NCI-H69 (cell line): Measurements from ENCODE around the gene CDYL.

ENCODE experiments used
- DNase-seq: peaks from one replicate; lab custom pipeline; 2025; lab: John Stamatoyannopoulos, UW

The CDYL gene

DNA sequence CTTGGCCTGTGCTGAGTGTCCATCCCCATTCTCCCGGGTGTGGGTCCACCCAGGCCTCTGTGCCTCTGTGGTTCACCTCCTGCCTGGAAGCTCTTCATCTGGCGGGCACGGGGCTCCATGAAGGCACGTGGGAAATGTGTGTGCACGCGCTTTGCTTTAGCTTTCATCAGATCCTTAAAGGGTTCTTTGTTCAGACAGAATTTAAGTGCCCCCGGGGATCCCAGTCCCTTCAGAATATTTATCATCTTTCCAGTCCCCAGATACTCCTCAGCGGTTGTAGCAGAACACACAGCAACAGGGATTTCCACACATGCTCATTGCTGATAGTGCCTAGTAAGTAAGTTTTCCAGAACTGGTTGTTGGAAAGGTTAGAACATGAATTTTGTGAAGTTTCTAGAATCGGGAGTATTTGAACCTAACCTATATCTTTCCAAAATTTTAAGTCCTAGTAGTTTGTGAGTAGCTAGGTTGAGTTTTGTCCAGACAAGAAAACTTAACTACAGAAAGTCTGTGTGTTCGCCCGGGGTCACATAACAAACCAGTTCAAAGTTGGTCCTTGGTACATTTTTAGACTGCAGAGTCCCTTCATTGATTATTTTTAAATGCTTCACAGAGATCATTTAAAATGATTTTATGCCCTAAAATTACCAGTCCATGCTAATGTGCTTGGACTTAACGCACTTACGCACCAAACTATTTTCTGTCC, 159.9 kb downstream of the CDYL start:
- peak; percentile 17 for DNase-seq

DNA sequence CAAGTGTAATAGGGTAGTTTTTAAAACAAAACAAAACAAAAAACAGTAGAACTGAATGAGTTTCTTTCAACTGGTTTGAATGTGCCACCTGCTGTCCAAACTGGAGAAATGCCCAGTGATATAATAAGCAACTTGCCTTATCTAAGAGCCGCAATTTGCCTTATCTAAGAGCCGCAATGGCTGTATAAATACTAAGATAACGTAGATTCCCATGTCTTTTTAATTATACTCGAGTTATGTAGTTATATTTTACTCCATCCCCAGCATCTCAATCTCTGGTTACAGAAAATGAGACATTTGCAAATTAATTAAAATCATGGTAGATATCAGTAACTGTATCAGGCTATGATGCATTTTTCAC, 160.5 kb downstream of the CDYL start:
- DNase-seq = peak; percentile 70

DNA sequence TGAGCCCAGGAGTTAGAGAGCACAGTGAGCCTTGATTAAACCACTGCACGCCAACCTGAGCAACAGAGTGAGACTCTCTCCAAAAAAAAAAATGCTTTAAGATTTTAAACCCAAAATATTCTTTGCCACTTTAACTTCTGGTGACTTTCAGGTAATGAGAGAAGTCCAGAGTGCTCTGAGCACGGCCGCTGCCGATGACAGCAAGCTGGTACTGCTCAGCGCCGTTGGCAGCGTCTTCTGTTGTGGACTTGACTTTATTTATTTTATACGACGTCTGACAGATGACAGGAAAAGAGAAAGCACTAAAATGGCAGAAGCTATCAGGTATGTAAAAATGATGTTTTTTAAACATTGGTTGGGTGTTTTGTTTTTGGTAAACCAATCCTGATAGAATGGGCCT, 161.2 kb downstream of the CDYL start:
- DNase-seq = no peak

DNA sequence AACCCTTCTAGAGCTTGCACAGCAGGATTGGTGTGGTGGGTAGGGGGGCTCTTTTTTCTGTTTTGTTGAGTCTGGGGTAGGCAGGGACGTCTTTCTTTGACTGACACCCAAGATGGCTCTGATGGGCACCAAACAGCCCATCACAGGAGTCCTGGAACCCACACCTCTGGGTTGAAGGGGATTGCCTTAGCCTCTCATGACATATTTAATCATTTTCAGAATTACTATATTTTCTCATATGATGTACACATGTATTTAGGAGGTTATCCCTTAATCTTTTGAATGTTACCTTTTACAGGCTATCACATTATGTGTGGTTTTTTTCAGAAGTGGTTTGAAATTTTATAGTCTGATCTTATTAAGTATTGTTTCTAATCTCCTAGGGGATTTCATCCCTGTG, 163.0 kb downstream of the CDYL start:
- DNase-seq = no peak

DNA sequence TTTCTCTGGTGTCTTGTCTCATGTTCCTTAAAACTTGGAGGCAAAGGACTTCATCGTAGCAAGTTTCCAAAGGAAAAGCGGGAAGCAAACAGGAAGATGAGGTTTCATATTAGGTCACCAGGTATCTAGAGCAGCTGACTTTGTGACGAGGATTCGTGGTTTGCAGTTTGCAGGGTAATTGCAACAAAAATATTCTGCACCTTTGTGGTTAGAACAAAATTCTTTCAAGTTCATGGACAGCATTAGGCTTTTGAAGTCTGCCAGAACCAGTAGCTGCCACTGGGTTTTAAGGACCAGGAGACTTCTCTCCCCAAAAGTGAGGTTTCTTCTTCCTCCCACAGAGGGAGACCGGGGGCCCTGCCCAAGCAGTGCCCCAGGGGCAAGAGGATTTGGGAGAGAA, 164.2 kb downstream of the CDYL start:
- no peak for DNase-seq

DNA sequence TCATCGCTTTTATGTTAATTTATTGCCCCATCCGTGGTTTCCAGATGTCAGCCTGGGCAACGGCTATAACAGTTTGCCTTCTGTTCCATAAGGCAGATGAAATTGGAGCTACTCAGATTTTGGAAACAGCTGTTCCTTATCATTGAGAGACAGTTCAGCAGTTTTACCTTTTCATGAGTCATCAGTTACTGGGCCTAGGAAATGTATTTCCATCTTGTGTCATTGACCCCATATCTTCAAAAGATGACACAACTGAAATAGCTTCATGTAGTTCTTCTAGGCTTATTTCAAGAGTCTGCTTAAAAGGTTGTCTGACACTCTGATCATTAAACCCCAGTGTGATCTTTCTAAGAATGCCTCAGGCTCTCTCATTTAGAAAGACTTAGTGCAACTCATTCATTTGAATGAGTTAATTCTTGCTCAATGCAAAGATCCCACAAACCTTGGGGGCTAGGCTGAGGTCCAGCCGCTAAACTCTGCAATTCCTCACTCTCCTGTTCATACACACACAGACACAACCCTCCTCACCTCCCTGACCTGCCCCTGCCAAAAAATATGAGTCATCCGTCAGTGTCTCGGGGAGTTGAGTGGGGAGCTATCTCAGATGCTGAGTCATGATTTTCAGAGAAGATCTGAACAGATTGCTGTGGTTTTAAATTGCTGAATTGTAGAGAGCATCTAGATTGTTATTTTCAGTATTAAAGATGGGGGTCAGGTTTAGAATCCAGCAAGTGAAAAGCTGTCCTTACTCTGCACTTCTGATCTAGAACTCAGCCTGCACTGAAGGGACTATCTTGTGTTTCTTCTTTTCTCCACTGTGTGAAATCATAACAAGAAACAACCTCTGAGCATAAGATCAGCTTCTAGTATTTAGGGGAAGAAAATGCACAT, 165.8 kb downstream of the CDYL start:
- peak; percentile 87 for DNase-seq

DNA sequence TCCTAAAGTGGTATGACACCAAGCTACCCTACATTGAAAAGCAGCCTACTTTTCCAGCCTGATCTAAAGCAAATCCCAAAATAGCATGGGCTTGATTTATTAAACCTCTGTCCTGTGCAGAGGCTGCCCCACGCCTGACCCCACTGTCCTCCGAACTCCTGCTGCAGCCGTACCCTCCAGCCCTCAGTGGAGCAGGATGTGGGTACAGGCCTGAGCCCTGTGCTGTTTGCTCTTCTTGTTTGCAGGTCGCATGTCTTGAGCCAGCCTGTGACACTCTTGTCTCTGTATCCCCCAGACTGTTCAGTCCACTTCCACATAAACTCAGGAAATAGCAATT, 166.4 kb downstream of the CDYL start:
- no peak for DNase-seq

DNA sequence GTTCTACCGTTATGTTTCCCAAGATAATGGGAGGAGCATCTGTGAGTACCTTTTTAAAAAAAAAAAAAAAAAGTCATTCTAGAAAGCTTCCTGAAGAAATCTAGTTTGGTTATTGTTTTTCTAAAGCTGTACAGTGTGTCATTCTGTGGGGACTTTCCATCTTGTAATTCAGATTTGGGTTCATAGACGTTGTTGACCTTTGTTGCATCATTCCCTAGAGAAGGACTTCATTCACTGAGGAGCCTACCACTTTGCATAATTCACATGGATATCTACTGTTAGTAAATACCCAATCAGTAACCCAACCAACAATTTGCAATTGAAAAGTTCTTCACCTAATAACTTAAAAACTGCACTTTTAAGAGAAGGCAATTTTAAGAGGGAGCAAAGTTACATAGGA, 167.5 kb downstream of the CDYL start:
- no peak for DNase-seq

DNA sequence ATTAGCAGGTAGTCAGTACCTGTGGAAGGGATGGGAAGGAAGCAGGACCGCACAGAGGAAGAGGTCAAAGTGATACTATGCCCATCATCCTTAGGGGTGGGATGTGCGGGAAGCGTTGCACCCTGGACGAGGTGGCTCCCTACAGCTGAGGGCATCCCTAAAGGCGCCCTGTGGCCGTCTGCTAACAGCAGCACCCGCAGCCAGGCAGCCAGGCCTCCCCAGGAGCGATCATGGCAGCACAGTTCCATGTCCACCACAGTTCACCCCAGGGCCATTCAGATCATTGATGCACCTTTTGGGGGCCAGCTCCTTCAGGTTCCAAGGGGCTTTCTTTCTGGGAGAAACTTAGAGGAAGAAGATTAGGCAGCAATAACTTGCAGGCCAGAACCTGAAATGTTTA, 168.1 kb downstream of the CDYL start:
- no peak for DNase-seq

DNA sequence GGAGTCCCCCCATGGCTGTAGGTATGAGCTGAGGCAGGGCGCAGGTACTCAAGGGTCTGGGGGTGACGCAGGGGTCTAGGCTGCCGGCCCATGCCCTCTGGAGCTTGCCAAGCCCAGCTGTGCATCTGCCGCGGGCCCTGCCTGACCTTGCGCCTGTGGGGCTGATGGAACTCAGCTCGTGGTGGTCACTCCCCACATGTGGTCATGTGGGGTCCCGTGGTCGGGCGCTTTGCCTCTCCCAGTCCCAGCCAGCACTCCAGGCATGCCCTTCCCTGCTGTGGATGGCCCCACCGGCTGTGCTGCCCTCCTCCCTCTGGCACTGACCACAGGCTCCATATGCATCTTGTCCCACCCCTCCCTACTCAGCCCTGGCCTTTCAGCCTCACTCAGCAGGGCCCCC, 170.3 kb downstream of the CDYL start:
- DNase-seq = no peak

DNA sequence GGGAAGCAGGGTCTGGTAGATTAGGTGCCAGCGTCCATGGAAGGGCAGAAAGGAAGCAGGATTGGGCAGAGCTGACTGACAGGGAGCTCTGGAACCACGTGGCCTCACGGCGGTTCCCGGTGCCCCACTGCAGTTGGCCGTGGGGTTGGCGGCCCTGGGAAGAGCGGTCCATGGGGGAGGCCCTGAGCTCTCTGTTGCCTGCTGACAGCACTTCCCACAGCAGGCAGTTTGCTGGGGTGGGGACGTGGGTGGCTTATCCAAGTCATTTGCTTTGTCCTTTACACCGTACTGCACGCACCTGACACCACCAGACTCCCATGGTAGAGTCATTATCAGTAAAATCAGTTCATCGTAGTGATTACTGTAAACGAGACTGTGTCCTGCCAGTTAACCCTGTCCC, 171.5 kb downstream of the CDYL start:
- DNase-seq = no peak

DNA sequence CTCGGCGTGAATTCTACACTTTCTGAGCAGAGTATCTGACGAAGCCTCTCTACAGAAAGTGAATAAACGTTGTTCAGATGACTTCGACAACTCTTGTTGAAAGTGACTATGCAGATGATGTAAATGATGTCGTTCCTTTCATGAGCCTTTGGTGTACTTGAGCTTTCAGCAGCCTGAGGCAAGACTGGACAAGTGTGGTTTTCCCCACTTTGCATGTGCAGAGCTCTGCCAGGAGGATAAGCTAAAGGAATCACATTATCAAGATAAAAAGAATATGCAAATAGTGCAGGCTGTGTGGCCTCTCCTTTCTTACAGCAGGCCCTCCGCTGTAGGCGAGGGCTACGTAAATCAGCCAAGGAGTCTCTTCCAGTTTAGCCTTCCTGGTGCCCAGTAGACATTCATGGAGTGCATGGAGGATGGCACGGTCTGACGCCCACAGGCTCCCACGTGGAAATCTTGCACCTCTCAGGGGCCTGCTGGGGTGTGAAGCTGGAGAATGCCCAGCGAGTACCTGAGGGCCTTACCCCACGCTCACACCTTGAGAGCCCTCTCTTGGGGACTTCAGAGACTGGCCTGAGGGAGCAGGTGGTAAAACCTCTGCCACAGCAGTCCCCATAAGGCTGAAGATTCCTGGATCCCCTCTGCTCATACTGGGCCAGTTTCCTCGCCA, 172.7 kb downstream of the CDYL start:
- DNase-seq = no peak

DNA sequence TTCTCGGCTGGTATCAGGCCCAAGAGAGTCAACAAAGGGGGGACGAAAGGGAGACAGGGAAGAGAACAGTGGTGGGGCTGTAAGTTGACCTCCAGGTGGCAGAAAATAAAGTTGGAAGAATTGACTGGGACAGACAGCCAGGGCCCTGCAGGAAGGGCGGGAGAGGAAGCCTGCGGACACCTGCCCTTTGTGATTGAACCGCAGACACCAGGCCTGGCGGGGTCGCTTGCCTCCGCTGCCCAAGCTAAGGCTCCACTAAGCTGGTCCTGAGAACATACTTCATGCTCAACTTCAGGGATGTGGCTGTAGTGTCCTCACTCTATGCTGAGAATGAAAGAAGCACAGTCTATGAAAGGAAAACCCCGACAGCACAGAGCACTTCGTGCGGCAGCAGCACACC, 173.9 kb downstream of the CDYL start:
- no peak for DNase-seq

DNA sequence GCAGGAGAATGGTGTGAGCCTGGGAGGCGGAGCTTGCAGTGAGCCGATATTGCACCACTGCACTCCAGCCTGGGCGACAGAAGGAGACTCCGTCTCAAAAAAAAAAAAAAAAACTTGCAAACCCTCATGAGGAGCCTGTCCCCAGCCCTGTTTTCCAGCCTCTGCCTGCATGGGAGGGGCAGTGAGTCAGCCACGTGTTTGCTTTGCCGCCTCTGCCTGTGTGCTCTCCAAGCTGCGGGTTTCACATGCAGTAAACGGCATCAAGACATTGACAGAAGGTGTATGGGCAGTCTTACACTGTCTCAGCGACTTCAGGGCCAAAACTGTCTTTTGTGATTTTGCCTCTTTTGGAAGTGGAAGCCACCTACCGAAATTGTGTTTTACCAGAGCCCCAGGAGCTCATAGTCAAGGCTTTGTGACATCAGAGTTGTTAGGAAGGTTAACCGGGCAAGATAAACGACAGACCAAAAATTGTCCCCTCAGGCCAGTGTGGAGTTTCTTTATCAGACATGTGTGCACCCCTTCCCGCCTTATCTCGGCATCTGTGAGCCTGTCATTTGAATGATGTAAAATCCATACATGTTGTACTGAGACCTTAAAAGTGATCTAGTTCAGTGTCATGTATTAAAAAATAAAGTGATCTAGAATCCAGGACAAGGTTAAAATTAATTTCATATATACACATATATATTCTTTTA, 174.8 kb downstream of the CDYL start:
- DNase-seq = no peak

DNA sequence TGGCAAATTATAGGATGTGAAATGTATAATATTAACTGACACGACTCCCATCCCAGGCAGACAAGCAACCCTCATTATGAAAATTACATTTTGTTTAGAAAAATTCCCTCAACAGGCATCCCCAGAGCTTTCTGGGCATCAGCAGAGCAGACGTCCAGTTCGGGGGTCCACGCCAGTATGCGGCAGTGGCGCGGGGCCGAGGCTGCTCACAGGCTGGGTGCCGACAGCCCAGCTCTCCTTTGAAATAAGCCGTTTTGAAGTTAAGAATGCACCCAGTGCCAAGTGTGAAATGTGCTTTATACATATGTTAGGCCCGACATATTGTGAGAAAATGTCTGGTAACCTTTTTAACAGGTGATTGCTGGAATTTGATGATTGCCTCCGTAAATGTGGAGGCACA, 177.2 kb downstream of the CDYL start:
- DNase-seq = no peak

DNA sequence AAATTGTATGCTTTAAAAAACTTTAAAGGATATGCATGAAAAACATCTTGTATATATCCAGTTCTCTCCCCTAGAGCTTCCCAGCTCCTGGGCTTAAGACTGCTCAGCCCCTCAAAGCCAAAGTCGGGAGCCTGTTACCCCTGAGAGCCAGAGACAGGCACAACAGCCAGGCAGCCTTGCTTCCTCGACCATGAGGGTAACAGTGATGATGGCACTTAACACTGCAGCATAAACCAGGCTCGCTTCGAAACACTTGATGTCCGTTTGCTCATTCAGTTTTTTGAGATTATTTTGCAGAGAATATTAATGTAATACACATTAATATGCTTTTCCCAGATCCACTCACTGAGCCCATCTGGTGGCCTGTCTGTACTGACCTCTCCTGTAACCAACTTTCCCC, 180.4 kb downstream of the CDYL start:
- DNase-seq = no peak

DNA sequence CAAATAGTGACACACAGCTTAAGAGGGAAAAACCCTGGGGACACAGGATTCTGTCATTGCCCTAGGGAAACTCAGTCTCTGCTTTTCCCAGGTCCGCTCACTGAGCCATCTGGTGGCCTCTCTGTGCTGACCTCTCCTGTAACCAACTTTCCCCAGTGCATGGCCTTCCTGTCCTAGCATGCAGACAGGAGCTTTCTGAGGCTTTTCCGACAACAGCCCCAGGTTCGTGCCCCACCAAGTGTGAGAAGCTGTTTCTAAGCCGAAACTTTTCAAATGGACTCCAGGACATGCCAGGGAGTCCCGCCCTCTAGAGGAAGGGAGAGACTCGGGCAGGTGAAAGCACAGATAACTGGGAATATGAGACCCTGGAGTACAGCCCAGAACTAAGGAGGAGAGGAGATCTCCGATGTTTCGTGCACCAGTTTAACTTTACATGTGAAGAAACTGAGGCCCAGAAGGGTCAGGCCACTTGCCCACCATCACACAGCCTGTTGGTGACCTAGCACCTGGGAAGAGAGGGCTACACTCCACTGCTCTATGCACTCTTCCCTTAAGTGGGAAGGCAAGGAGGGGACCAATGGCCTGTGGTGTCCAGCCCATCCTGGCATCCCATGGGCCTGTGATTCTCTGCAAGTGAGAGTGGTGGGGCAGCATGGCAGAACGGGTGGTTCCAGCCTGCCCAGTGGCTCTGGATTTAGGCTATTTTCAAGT, 181.5 kb downstream of the CDYL start:
- peak; percentile 14 for DNase-seq

DNA sequence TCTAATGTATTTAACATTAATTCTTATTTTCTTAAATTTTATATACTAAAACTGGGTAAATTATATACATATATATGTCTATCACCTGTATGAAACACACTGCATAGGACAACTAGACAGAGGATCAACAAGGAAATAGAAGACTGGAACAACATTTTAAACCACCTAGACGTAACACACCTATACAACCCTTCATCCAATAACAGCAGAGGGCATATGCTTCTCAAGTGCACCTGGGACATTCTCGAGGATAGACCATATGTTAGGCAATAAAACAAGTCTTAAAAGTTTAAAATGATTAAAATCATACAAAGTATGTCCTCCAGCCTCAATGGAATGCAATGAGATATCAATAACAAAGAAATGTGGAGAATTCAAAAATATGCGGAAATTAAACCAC, 182.4 kb downstream of the CDYL start:
- DNase-seq = no peak

DNA sequence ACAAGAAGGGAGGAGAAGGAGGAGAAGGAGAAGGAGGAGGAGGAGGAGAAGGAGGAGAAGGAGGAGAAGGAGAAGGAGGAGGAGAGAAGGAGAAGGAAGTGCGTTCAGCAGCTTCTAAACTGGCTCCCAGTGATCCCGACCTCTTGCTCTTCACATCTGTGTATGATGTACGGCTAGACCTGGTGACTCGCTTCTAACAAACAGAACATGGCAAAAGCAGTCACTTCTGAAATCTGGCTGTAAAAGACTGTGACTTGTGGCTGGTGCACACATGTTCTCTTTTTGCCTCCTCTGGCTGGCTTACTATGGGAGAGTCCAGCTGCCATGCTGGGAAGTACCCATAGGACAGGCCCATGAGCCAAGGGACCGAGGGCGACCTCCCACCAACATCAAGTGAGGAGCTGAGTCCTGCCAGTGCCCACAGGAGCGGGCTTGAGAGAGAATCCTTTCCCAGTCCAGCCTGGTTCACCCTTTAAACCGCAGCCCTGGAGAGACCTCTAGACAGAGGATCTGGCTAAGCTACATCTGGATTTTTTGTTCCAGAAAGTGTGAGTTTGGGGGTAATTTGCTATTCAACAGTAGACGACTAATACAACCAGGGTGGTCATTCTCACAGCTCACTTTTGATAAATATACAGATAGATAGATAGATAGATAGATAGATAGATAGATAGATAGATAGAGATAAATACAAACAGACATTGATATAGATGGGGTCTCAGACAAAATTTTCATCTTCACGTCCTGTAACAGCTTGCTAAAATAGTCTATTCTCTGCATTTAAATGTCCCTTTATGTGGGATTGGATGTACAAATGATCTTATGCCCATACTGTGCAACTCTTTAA, 185.3 kb downstream of the CDYL start:
- no peak for DNase-seq

DNA sequence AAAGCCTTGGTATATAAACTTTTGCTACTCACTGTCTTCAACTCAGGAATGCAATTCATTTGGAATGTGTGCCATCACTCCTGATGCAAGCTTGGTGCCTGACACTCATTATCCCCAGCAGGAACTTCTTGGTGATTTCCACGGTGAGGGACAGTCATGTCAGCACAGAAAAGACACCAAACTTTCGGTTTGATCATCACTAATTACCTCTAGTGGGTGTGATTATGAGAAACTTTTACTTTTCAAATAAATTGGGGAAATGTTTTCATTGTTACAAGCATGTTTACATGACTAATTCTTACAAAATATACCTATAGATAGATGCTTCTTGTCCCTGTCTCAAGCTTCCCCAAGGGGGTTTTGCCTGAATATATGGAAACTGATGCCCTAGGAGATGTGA, 186.7 kb downstream of the CDYL start:
- no peak for DNase-seq
